ENCODE results near the gene ZBTB20. TPM values are rescaled to one million over a fixed set of nuclear protein-coding genes. Genes with fewer than 3 reads are reported as not detected.

ZBTB20 gene
- total and polyA plus RNA-seq, 12 donors, result 0.57 to 105 (median 86.8) TPM

DNA sequence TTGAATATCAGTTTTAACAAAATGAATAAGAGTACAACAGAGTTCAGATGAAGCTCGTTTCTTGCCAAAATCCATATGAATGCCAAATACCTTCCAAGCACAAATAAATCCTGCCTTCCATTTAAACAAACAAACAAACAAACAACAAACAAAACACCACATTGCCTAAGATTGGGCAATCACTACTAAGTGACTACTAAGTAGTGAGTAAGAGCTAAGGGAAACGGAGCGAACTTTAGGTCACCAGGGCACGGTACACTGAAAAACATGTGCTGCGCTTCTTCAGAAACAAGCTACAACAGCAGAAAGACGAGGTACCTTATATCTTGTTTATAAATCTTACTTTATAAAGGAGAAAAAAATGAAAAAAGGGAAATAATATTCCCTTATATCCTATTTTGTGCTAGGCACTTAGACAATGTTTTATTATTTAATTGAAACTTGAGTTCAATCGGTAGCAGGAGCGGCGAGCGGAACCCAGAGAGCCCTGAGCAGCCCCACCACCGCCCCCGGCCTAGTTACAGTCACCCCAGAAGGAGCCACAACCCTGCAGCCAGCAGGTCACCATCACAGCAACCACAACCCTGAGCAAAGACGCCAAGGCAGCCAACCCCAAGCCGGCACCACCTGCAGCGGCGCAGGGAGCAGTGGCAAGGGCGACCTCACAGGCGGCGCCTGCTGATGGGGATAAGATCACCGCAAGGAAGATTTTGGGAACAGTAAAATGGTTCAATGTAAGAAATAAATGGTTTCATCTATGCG lies 216.9 kb downstream of the ZBTB20 start:
- Histone ChIP-seq H3K36me3 (peaks cover 0 to 7% (median 0%) of the 10 kb centered on the region in 9 donors), H3K27ac (no peak overlapping the region), H3K4me1 (peaks cover 0 to 10% (median 0%) of the 10 kb centered on the region in 9 donors), H3K9me3 (no peaks in the 10 kb centered on the region), H3K4me3 (no peak overlapping the region), H3K27me3 (no peaks in the 10 kb centered on the region)
- ATAC-seq (no peak), DNase-seq (no peak)
- WGBS, 2 donors, result 97 to 98% methylated on average over 21 of the region's 21 CpGs
- intact Hi-C loops (cut with DNase I), result no loop called here
- TF ChIP-seq, protein P1, sequence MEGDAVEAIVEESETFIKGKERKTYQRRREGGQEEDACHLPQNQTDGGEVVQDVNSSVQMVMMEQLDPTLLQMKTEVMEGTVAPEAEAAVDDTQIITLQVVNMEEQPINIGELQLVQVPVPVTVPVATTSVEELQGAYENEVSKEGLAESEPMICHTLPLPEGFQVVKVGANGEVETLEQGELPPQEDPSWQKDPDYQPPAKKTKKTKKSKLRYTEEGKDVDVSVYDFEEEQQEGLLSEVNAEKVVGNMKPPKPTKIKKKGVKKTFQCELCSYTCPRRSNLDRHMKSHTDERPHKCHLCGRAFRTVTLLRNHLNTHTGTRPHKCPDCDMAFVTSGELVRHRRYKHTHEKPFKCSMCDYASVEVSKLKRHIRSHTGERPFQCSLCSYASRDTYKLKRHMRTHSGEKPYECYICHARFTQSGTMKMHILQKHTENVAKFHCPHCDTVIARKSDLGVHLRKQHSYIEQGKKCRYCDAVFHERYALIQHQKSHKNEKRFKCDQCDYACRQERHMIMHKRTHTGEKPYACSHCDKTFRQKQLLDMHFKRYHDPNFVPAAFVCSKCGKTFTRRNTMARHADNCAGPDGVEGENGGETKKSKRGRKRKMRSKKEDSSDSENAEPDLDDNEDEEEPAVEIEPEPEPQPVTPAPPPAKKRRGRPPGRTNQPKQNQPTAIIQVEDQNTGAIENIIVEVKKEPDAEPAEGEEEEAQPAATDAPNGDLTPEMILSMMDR (IDR thresholded peaks at IDR 0.05), result no peak

DNA sequence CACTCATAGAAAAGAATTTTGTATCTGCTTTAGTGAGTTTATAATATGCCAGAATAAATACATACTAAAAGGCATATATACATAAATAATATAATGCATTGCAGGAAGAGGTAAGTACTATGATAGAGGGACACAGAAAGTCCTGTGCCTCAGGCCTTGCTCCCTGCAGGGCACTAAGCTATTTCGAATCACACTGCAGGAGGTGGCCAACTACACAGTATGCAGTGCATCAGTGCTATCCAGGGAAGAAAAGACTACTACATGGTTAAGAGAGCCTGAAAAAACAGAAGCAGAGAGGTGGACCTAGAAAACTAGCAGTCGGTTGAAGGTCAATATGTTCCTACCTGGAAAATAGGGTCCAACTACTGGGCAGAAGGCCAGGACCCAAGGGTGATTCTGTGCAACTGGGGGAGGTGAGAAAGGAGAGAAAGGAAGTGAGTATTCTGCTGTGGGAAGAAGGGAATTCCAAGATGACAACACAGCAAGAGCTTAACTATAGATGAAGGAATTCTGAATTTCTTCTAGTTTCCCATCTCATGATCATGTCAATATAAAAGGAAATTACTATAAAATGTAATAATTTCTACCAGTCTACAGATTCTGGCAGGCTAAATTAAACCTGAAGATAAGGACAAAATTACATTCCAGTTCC lies 218.0 kb downstream of the ZBTB20 start:
- H3K4me1 ChIP-seq, result peaks cover 0 to 10% (median 0%) of the 10 kb centered on the region in 9 donors
- H3K9me3 ChIP-seq, result no peaks in the 10 kb centered on the region
- DNase-seq, result no peak
- H3K27ac ChIP-seq, result no peak overlapping the region
- intact Hi-C loops (cut with DNase I), result no loop called here
- H3K4me3 ChIP-seq, result no peak overlapping the region
- no peaks in the 10 kb centered on the region for H3K27me3 ChIP-seq
- TF ChIP-seq, protein P1 (IDR thresholded peaks at IDR 0.05), result no peak
- 78 to 85% methylated on average over 2 of the region's 2 CpGs for WGBS, 2 donors
- no peak for ATAC-seq
- peaks cover 0 to 7% (median 0%) of the 10 kb centered on the region in 9 donors for H3K36me3 ChIP-seq

DNA sequence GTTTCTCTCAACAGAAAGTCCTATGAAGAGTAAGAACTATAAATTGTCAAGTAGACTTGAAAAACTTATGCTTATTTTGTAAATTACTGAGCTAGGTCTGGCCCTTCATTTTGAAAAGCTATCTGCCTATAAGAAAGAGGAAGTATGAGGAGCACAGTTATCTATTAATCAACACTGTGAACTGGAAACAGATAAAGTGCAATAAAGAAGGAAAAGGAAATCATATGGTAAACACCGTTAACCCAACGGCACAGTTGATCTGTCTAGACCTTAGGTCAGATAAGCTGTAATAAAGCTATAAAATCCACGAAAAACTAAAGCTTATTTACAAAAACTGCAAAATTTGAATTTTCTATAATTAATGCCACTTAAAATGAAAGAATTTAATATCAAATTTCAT lies 242.5 kb downstream of the ZBTB20 start:
- WGBS, 2 donors, result 64 to 82% methylated on average over 3 of the region's 3 CpGs
- no peak overlapping the region for H3K27ac ChIP-seq
- no peak for DNase-seq
- no peak for ATAC-seq
- TF ChIP-seq, protein P1 (IDR thresholded peaks at IDR 0.05), result no peak
- no peak overlapping the region for H3K4me3 ChIP-seq
- peaks cover 0 to 16% (median 0%) of the 10 kb centered on the region in 11 donors for H3K9me3 ChIP-seq
- no peaks in the 10 kb centered on the region for H3K27me3 ChIP-seq
- H3K36me3 ChIP-seq, result peaks cover 0 to 8% (median 0%) of the 10 kb centered on the region in 9 donors
- intact Hi-C loops (cut with DNase I), result no loop called here
- H3K4me1 ChIP-seq, result peaks cover 0 to 37% (median 27%) of the 10 kb centered on the region in 9 donors

DNA sequence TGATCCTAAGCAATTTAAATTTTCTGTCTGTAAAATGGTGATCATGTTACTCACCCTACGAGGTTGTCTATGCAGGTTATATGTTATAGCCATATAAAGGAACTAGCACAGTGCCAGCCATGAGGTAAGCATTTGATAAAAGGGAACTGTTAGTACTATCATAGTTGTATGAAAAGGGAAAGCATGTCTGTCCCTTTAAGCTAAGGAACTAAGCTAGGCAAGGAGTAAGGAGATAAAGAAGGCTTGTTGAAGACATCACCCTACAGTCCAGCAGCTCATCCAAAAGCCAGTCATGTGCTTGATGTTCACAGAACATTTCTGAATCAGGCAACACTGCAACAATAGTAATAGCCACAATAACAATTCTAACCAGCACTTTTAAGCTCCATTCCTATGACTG lies 243.9 kb downstream of the ZBTB20 start:
- peaks cover 0 to 47% (median 29%) of the 10 kb centered on the region in 9 donors for H3K4me1 ChIP-seq
- intact Hi-C loops (cut with DNase I), result no loop called here
- peak in 7 of 8 donors; percentile 31 to 53 (median 46) for ATAC-seq
- peaks cover 0 to 2% (median 0%) of the 10 kb centered on the region in 11 donors for H3K9me3 ChIP-seq
- H3K27ac ChIP-seq, result peak overlapping the region in 8 of 10 donors; percentile 12 to 55 (median 22)
- 33 to 36% methylated on average over 1 of the region's 1 CpG for WGBS, 2 donors
- no peak overlapping the region for H3K4me3 ChIP-seq
- TF ChIP-seq, protein P1 (IDR thresholded peaks at IDR 0.05), result no peak
- no peak for DNase-seq
- no peaks in the 10 kb centered on the region for H3K27me3 ChIP-seq
- peaks cover 0 to 8% (median 0%) of the 10 kb centered on the region in 9 donors for H3K36me3 ChIP-seq

All from heart right ventricle (tissue), 16 donors.